Measurements from ENCODE around the gene IHH.

DNA sequence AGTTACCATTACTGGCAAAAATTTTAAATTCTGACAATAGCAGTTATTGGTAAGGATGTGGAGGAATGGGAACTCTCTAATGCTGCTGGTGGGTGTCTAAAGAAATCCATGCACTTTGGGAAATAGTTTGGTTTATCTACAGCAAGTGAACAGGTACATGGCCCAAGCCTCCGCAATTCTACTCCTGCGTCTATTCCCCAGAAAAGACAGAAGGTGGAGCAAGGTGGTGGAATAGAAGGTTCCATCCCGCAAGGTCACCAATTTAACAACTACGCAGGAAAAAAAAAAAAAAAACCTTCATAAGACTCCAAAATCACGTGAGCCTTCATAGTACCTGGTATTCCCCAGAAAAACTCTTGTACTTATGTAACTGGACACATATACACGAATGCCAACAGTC lies 25.9 kb downstream of the IHH start:
- TF ChIP-seq, protein P1, sequence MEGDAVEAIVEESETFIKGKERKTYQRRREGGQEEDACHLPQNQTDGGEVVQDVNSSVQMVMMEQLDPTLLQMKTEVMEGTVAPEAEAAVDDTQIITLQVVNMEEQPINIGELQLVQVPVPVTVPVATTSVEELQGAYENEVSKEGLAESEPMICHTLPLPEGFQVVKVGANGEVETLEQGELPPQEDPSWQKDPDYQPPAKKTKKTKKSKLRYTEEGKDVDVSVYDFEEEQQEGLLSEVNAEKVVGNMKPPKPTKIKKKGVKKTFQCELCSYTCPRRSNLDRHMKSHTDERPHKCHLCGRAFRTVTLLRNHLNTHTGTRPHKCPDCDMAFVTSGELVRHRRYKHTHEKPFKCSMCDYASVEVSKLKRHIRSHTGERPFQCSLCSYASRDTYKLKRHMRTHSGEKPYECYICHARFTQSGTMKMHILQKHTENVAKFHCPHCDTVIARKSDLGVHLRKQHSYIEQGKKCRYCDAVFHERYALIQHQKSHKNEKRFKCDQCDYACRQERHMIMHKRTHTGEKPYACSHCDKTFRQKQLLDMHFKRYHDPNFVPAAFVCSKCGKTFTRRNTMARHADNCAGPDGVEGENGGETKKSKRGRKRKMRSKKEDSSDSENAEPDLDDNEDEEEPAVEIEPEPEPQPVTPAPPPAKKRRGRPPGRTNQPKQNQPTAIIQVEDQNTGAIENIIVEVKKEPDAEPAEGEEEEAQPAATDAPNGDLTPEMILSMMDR (IDR thresholded peaks at IDR 0.05; ENCODE audit: extremely low read depth in 1 of 2, insufficient read depth in 1 of 2, low read depth in 1 of 2, low read length in 2 of 2) = no peak
- no peak for TF ChIP-seq EZH2 (IDR thresholded peaks at IDR 0.05; ENCODE audit: borderline replicate concordance, low read depth, low read length, severe bottlenecking)

All from endothelial cell of umbilical vein (primary cell).